OCI-LY7 (cell line): ENCODE data around the gene TXNIP.

Experiments
- EZH2phosphoT487 ChIP-seq: fragments of 200-600 bp; sonication (generic); IDR thresholded peaks from 2 replicates; pipeline ENCODE4 v1.6.1; 2018; ENCODE audit warnings: low read depth, borderline replicate concordance, mild to moderate bottlenecking, mixed run types, antibody characterized with exemption, low read length, moderate library complexity, mixed read lengths
- TF ChIP-seq, protein P1 (sequence below): fragments of 200-600 bp; sonication (generic); conservative IDR thresholded peaks from 2 replicates; pipeline ENCODE4 v1.5.1; 2014; ENCODE audit warnings: mild to moderate bottlenecking, antibody characterized with exemption, low read length, moderate library complexity, mixed read lengths

GRCh38 chr1:145985129-145985501 lies 11.3 kb downstream of the TXNIP start:
- TF ChIP-seq, protein P1, sequence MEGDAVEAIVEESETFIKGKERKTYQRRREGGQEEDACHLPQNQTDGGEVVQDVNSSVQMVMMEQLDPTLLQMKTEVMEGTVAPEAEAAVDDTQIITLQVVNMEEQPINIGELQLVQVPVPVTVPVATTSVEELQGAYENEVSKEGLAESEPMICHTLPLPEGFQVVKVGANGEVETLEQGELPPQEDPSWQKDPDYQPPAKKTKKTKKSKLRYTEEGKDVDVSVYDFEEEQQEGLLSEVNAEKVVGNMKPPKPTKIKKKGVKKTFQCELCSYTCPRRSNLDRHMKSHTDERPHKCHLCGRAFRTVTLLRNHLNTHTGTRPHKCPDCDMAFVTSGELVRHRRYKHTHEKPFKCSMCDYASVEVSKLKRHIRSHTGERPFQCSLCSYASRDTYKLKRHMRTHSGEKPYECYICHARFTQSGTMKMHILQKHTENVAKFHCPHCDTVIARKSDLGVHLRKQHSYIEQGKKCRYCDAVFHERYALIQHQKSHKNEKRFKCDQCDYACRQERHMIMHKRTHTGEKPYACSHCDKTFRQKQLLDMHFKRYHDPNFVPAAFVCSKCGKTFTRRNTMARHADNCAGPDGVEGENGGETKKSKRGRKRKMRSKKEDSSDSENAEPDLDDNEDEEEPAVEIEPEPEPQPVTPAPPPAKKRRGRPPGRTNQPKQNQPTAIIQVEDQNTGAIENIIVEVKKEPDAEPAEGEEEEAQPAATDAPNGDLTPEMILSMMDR: no peak
- TF ChIP-seq EZH2phosphoT487: no peak
